Testis (tissue), 2 donors: ENCODE results near the gene SNTB2.

Experiments used
- CTCF ChIP-seq, 3 experiments: fragments of 450-650 bp in 2 of 3; fragments of 200-600 bp in 1 of 3; sonication (generic) in 1 of 3; IDR thresholded peaks; one replicate each; pipeline ENCODE4 v1.5.1; 2016 to 2019; ENCODE audit warnings: antibody characterized with exemption in 3 of 3, mild to moderate bottlenecking in 2 of 3, moderate library complexity in 1 of 3
- POLR2A ChIP-seq: fragments of 450-650 bp; IDR thresholded peaks from one replicate; pipeline ENCODE4 v1.6.1; 2017; ENCODE audit warnings: antibody characterized with exemption, mild to moderate bottlenecking, moderate library complexity

- no peak for TF ChIP-seq CTCF (IDR thresholded peaks at IDR 0.05)
- TF ChIP-seq POLR2A = no peak
Measured at GRCh38 chr16:69298261-69298660, 111.3 kb downstream of the SNTB2 start.
